HG03280 (cell line): ENCODE results near the gene IQUB.
"Not testable (repeated sequence)": the region's sequence is repeated elsewhere in the genome, so short reads cannot be mapped to it uniquely, and the experiment has no call there.

Source experiments
- ATAC-seq: cut with Tn5 transposase; IDR thresholded peaks from one replicate; pipeline ENCODE4 v1.9.1; 2021; ENCODE audit warnings: mild to moderate bottlenecking, moderate library complexity; ENCODE audit not compliant: unreplicated experiment

IQUB gene

DNA sequence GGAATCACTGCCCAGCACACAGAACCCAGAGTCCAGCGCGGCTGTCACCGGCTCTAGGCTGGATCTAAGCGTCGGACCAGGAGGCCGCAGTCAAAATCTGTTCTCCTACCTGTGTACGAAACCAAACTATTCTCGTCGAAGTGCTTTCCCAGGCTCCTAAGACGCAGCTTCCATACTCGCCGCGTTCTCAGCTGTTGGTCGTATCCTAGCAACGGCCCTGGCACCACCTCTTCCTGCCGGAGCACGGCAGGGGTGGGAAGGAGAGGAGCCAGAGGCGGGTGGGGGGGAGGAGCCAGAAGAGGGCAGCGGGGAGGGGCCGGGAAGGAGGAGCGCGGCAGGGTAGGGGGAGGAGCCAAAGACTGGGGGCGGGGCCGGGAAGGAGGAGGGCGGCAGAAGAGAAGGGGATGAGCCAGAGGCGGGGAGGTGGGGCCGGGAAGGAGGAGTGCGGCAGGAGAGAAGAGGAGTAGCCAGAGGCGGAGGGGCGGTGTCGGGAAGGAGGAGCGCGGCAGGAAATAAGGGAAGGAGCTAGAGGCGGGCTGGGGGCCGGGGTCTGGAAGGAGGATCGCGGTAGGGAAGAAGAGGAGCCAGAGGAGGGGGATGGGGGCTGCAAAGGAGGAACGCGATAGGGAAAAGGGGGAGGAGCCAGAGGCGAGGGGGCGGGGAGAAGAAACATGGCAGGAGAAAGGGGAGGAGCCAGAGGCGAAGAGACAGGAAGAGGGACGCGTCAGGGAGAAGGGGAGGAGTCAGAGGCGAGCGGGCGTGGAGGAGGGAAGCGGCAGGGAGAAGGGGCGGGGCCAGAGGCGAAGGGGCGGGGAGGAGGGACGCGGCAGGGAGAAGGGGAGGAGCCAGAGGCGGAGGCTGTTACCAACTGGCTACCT, at the start of gene IQUB:
IQUB (minus strand) TSS at position 213 of the 878 bp plus-strand sequence. CDS start 22,255 bp downstream, outside the sequence.
- ATAC-seq = peak; percentile 85

DNA sequence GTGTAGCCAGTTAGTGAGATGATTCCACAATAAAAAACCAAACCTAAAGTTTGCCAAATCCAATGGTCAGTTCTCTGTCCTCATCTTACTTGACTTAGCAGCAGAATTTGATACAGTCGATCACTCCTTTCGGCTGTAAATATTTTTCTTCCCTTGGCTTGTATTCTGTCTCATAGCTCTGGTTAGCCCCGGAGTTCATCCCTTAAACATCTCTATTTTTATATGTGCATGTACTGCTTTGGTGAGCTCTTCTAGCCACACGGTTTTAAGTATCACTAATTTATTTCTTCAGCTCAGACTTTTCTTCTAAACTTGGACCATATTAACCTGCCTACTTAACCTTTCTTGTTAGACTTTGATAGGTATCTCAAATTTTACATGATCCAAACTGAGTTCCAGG, 49.4 kb upstream of the IQUB start:
- ATAC-seq = no peak

GRCh38 chr7:123581162-123581459, 46.7 kb upstream of the IQUB start:
- no peak for ATAC-seq

GRCh38 chr7:123580406-123581161, 46.2 kb upstream of the IQUB start:
- peak; percentile 72 for ATAC-seq

GRCh38 chr7:123579416-123579815, 45.0 kb upstream of the IQUB start:
- ATAC-seq = no peak

GRCh38 chr7:123573896-123574467, 39.6 kb upstream of the IQUB start:
- ATAC-seq = no peak

GRCh38 chr7:123573341-123573740, 38.9 kb upstream of the IQUB start:
- ATAC-seq = no peak

- no peak for ATAC-seq
These were observed 37.3 kb upstream of the IQUB start for GRCh38 chr7:123571684-123572083.

DNA sequence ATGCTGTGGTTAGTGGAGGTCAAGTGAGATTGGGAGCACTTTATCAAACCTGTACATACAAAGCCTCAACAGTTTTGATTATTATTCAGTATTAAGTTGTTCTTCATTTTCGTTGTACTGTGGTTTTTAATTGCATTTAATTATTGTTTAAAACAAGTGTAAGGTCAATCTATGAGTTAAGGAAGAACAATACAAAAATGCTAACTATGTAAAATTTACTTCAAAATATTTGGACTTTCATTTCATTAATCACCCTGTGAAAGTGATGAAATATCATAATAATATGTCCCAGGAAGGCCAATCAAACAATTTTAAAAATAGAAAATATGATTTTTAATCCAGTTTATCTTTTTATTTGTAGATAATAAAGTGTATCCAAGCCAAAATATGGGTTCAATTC, 36.8 kb upstream of the IQUB start:
- ATAC-seq = no peak

DNA sequence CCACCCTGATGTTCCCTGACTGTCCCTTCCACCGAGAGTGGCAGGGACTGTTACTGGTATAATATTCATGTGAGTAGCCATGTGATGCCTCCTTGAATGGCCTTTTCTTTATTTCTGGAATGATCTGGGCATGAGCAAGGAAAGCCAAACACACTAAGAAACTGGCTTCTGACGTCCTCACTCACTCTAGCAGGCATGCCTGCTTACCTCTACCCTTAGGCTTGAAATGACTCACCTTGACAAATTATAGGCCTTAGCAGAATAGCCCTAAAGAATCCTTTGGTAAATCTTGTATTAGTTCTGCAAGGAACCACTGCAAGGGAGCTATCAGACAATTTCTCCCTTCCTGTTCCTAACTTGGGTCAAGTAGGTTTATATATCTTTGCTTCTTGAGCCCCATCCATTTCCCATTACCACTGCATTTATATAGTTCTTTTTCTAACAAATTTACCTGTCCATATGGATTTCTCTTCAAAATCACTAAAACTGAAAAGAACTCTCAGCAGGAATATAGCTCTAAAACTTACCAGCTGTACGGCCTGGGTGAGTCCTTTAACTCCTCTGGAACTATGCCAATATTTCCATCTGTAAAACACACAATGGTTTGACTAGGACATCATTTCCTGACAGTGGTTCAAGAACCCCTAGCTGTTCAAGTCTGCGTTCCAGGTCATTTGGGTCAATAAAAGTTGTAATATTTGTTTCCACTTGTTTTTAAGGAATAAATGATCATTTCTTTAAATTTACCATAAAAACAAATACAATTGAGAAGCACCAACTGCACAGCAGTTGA, 36.2 kb upstream of the IQUB start:
- ATAC-seq = no peak

GRCh38 chr7:123569352-123570010, 35.1 kb upstream of the IQUB start:
- no peak for ATAC-seq

DNA sequence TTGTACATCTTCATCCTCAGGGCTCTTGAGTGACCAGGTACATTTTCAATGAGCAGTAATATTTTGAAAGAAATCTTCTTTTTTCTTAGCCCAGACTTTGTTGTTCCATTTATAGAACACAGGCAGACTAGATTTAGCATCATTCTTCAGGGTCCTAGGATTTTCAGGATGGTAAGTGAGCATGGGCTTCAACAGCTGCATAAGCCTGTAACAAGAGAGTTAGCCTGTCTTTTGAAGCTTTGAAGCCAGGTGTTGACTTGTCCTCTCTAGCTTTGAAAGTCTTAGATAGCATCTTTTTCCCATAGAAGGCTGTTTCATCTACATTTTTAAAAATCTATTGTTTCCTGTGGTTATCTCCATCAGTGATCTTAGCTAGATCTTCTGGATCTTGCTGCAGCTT, 27.7 kb upstream of the IQUB start:
- no peak for ATAC-seq

DNA sequence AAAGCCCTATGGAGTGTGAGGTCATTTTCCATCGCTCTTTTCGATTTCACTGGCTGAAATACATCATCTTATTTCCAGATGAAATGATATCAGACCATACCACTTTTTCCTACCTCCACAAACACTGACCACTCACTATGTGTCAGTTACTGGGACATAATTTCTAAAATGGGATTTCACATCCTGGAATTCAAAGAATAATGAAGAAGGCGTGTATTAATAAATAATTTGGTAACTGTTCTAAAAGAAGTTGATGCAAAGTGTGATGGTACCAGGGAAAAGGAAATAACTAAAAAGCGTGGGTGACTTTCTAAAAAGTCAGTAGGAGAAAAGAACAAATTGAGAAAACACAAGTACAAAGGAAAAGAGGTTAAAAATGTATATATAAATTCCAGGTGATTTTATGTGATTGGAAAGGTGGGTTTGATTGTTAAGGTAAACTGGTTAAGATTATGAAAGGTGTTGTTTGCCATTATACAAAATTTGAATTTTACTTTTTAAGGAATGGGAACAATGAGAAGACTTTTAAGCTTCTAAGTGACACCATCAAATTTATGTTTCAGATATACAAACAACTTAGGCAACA, 24.0 kb upstream of the IQUB start:
- ATAC-seq = no peak

- peak; percentile 99 for ATAC-seq
These were observed 23.2 kb upstream of the IQUB start, which contains the start of gene NDUFA5 for GRCh38 chr7:123557398-123558288. Gene NDUFA5 (minus strand): TSS chr7:123557818. CDS start chr7:123557795, 23 bp downstream.

DNA sequence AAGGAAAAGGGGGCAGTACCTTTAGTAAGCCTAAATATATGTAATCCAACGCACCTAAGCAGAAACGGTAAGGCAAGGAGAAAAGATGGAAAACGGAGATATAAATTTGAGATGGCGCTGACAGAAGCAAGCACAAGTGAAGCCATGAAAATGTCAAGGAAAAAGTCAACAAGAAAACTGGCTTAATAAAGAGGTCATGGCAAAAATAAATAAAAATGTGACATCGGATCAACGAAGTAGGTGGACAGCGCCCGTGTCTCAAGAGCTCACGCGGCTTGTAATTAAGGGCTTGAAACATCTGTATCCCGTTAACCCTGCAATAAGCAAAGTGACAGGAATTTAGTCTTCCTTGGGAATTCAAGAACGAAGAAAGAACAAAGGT, 22.6 kb upstream of the IQUB start:
- no peak for ATAC-seq

GRCh38 chr7:123555484-123555883, 21.1 kb upstream of the IQUB start:
- ATAC-seq = no peak

DNA sequence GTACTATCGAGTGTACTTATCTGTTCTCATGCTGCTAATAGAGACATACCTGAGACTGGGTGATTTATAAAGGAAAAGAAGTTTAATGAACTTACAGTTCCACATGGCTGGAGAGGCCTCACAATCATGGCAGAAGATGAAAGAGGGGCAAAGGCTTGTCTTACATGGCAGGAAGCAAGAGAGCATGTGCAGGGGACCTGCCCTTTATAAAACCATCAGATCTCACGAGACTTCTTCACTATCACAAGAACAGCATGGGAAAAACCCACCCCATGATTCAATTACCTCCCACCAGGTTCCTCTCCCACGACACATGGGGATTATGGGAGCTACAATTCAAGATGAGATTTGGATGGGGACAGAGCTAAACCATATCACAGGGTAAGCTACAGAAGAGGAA, 18.8 kb upstream of the IQUB start:
- ATAC-seq = no peak

DNA sequence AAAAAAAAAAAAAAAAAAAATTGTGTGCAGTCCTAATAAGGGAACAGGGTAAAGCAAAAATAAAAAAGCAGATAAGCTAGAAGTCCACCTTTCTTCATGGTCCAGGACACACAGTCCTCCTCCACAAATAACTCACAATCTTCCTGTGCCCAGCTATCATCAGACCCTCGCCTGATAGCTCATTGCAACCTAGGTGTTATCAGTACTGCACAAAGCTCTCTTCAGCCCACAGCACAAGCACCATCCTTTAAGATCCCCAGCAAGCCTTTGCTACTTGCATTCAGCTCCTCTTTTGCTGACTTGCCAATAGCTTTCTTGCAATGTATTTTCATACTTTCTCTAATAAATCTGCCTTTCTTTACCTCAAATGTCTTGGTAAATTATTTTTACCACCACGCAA, 18.2 kb upstream of the IQUB start:
- ATAC-seq = no peak

DNA sequence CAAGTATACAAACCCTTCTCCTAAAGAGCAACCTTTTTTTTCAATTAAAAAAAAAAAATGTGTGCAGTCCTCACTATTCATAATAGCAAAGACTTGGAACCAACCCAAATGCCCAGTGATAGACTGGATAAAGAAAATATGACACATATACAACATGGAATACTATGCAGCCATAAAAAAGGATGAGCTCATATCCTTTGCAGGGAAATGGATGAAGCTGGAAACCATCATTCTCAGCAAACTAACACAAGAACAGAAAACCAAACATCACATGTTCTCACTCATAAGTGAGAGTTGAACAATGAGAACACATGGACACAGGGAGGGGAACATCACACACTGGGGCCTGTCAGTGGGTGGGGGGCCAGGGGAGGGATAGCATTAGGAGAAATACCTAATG, 17.7 kb upstream of the IQUB start:
- ATAC-seq = not testable (repeated sequence)
